ENCODE results near the gene ZNF80. TPM values are rescaled to one million over a fixed set of nuclear protein-coding genes. Genes with fewer than 3 reads are reported as not detected.

ZNF80 gene
- total and polyA plus RNA-seq, 2 of the 8 experiments (the other 6 are each of a cell fraction or from before 2014, with no cell fraction given) = not detected

- TF ChIP-seq RFX5 (IDR thresholded peaks at IDR 0.05; ENCODE audit: borderline replicate concordance, low read depth, low read length) (no peak), CREB1 (IDR thresholded peaks at IDR 0.05) (no peak), SP1 (IDR thresholded peaks at IDR 0.05; ENCODE audit: low read depth, low read length) (no peak), ASH2L (IDR thresholded peaks at IDR 0.05; ENCODE audit: low read length) (no peak), SAP30 (IDR thresholded peaks at IDR 0.05; ENCODE audit: insufficient read depth, insufficient replicate concordance, low read length) (no peak)
Observed at GRCh38 chr3:114226313-114226712, 11.1 kb downstream of the ZNF80 start (continued).
